Fibroblast of lung (primary cell): ENCODE data around the gene UQCRQ.

Experiments
- EZH2 ChIP-seq: IDR thresholded peaks from 2 replicates; pipeline ENCODE4 v1.5.1; 2012; ENCODE audit warnings: low read length, control low read depth, mild to moderate bottlenecking; ENCODE audit errors: missing control alignments
- TF ChIP-seq, protein P1 (sequence below), 2 donors: IDR thresholded peaks in 1 of 2; conservative IDR thresholded peaks in 1 of 2; 1 replicate in 1 of 2; 2 replicates in 1 of 2; pipeline ENCODE4 v1.5.1; 2011 to 2012; ENCODE audit warnings: low read length in 2 of 2, control low read depth in 1 of 2, inconsistent platforms in 1 of 2, low read depth in 1 of 2, mild to moderate bottlenecking in 1 of 2

DNA sequence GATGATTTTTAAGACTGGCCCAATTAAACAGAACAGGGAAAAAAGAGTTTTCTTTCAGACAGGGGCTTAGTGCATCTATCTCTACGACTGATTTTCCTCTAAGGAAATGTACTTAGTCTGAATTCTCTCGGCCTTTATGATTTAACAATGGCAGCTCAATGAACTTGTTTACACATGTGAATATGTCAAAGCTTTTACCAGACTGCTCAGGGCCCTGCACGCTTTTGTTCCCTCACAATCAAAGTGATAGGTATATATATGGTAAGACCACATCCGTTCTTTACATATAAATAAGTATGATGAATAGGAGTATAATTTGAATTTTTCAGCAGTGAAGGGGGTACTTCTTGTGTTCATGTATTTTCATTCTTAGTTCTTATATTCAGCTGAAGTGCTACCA, 34.6 kb downstream of the UQCRQ start:
- TF ChIP-seq, protein P1, sequence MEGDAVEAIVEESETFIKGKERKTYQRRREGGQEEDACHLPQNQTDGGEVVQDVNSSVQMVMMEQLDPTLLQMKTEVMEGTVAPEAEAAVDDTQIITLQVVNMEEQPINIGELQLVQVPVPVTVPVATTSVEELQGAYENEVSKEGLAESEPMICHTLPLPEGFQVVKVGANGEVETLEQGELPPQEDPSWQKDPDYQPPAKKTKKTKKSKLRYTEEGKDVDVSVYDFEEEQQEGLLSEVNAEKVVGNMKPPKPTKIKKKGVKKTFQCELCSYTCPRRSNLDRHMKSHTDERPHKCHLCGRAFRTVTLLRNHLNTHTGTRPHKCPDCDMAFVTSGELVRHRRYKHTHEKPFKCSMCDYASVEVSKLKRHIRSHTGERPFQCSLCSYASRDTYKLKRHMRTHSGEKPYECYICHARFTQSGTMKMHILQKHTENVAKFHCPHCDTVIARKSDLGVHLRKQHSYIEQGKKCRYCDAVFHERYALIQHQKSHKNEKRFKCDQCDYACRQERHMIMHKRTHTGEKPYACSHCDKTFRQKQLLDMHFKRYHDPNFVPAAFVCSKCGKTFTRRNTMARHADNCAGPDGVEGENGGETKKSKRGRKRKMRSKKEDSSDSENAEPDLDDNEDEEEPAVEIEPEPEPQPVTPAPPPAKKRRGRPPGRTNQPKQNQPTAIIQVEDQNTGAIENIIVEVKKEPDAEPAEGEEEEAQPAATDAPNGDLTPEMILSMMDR (conservative IDR thresholded peaks at IDR 0.05 in 1 of 2, IDR thresholded peaks at IDR 0.05 in 1 of 2; ENCODE audit: low read depth in 1 of 2, low read length in 2 of 2) = no peak
- no peak for TF ChIP-seq EZH2
